Esophagus muscularis mucosa (tissue), 3 donors: ENCODE results near the gene BCL2L13.

ENCODE experiments used
- POLR2A ChIP-seq: fragments of 450-650 bp; IDR thresholded peaks from one replicate; pipeline ENCODE4 v1.6.1; 2017; ENCODE audit warnings: antibody characterized with exemption, moderate library complexity, mild to moderate bottlenecking, low read depth
- TF ChIP-seq, protein P1 (sequence below), 3 experiments: fragments of 200-600 bp in 2 of 3; fragments of 450-650 bp in 1 of 3; sonication (generic) in 2 of 3; IDR thresholded peaks; one replicate each; pipeline ENCODE4 v1.5.1; 2017 to 2019; ENCODE audit warnings: antibody characterized with exemption in 3 of 3, mild to moderate bottlenecking in 2 of 3, moderate library complexity in 1 of 3

DNA sequence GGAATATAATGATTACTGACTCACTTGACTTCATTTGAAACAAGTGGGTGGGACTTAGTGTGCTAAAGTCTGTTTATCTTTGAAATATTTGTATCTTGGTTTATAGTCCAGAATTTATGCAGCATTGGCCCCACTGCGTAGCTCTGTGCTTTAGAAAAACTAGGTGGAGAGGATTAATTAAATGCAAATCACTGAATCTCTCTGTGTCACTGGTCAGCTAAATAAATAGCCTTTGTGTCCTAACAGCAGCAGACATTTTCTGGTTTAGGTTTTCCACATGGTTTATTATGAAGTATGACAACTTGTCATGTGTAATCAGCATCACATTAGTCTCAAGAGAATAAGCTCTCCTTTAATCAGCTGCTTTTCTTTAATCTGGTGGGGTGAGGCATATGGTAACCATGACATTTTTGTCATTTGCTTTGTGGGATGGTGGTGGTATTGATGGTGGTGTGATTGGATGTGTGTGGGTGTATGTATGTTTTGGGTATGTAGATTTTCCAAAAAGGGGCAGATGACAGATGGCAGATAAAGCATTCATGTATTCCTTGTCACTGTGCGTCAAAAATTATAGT, 33.9 kb downstream of the BCL2L13 start:
- TF ChIP-seq, protein P1, sequence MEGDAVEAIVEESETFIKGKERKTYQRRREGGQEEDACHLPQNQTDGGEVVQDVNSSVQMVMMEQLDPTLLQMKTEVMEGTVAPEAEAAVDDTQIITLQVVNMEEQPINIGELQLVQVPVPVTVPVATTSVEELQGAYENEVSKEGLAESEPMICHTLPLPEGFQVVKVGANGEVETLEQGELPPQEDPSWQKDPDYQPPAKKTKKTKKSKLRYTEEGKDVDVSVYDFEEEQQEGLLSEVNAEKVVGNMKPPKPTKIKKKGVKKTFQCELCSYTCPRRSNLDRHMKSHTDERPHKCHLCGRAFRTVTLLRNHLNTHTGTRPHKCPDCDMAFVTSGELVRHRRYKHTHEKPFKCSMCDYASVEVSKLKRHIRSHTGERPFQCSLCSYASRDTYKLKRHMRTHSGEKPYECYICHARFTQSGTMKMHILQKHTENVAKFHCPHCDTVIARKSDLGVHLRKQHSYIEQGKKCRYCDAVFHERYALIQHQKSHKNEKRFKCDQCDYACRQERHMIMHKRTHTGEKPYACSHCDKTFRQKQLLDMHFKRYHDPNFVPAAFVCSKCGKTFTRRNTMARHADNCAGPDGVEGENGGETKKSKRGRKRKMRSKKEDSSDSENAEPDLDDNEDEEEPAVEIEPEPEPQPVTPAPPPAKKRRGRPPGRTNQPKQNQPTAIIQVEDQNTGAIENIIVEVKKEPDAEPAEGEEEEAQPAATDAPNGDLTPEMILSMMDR (IDR thresholded peaks at IDR 0.05) = no peak
- no peak for TF ChIP-seq POLR2A
